ENCODE results near the gene RNF186.

- TF ChIP-seq CTCF (IDR thresholded peaks at IDR 0.05; ENCODE audit: insufficient read depth, low read length) (no peak), POLR2AphosphoS5 (IDR thresholded peaks at IDR 0.05; ENCODE audit: low read depth) (no peak)
Observed at GRCh38 chr1:19809044-19809750, 5.9 kb downstream of the RNF186 start.

Data from HL-60 (cell line).